Effector memory CD8-positive, alpha-beta T cell (primary cell): ENCODE measurements around the gene ZBTB20.

Experiments
- ATAC-seq: fragments of 150-1000 bp; cut with Tn5 transposase; replicated peaks from 2 replicates; pipeline ENCODE4 v1.10.0; 2021; ENCODE audit warnings: mild to moderate bottlenecking, moderate library complexity
- DNase-seq, 3 experiments: peaks; one replicate each; pipeline ENCODE4 v3.0.0; 2021
- H3K27ac Mint-ChIP-seq, 2 donors: one replicate each; pipeline ENCODE4 v1.8.0; 2022; ENCODE audit warnings: mild to moderate bottlenecking in 2 of 2, mixed read lengths in 2 of 2, moderate library complexity in 2 of 2
- H3K27me3 Mint-ChIP-seq, 2 donors: one replicate each; pipeline ENCODE4 v1.8.0; 2022; ENCODE audit warnings: mixed read lengths in 2 of 2
- H3K36me3 Mint-ChIP-seq: one replicate; pipeline ENCODE4 v1.8.0; 2022; ENCODE audit warnings: mild to moderate bottlenecking, moderate library complexity, mixed read lengths; ENCODE audit not compliant: insufficient read depth
- H3K4me1 Mint-ChIP-seq, 2 donors: one replicate each; pipeline ENCODE4 v1.8.0; 2022; ENCODE audit warnings: low read depth in 2 of 2, mixed read lengths in 2 of 2
- H3K4me3 Mint-ChIP-seq, 2 donors: one replicate each; pipeline ENCODE4 v1.8.0; 2022; ENCODE audit warnings: mild to moderate bottlenecking in 2 of 2, mixed read lengths in 2 of 2, moderate library complexity in 2 of 2
- H3K9me3 Mint-ChIP-seq, 2 donors: one replicate each; pipeline ENCODE4 v1.8.0; 2022; ENCODE audit warnings: mixed read lengths in 2 of 2

Gene ZBTB20

DNA sequence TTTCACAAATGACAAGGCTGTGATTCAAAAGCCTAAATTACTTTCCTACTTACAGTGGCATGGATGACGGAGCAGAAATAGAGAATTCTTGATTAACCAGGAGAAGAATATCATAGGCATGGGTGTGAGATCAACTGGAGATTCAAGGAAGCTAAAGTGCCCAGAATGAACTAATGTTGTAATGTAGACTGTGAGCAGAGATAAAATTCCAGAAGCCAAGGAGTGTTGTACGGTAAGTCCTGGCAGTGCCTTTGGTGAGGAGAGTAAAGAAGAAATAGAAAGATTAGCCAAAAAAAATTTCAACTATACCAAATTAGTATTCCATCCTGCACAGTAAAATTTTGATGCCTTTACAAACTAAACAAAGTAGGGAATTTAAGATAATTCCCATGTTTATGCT, 75.9 kb downstream of the ZBTB20 start:
- ATAC-seq (no peak), DNase-seq (no peak)
- H3K27me3 Mint-ChIP-seq = no peaks in the 10 kb centered on the region
- no peak overlapping the region for H3K4me3 Mint-ChIP-seq
- peaks cover 2% of the 10 kb centered on the region for H3K36me3 Mint-ChIP-seq
- H3K4me1 Mint-ChIP-seq = peaks cover 5 to 21% of the 10 kb centered on the region in 2 donors
- H3K27ac Mint-ChIP-seq = no peak overlapping the region
- H3K9me3 Mint-ChIP-seq = no peaks in the 10 kb centered on the region

DNA sequence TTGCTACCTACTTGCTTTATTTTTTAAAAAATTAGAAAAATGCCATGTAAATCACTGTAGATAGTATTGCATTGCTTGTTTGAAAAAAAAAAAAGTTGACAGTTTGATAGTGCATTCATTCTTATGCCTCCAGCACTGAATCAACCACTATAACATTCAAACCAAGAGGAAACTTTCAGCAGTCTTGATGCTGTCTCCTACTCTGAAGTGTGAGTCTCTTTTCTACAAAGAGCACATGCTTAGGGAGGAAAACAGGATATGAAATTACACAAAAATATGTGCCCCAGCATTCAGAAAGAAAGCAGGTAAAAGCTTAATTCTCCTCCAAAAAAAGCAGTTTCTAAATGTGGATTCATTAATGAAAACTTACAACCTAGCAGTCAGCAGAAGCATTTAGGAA, 78.3 kb downstream of the ZBTB20 start:
- Mint-ChIP-seq H3K27me3 (no peaks in the 10 kb centered on the region), H3K9me3 (no peaks in the 10 kb centered on the region), H3K36me3 (peaks cover 8% of the 10 kb centered on the region), H3K27ac (no peak overlapping the region), H3K4me3 (no peak overlapping the region), H3K4me1 (peaks cover 6 to 8% of the 10 kb centered on the region in 2 donors)
- ATAC-seq (no peak), DNase-seq (no peak)

DNA sequence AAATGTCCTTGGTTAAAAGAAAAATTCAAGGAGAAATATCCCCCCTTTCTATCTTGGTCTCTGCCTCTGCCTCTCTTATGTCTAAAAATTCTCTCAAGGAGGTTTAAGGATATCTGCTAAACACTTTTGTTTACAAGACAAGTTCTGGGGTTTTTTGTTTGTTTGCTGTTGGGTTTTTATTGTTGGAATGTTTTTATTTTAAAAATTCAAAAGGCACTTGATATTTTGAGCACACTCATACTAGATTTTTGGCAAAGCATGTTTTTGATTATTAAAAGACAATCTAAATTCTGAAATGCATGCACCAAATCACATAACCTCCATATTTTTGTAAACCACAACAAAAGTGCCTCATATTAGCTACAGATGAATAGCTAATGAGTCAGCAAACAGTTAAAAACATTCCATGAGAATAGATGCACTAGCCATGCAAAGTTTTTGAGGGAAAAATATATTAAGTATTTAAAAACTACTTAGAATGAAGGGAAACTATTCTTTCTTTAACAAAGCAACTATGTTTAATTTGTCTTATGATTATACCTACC, 84.6 kb downstream of the ZBTB20 start:
- no peak overlapping the region for H3K4me3 Mint-ChIP-seq
- ATAC-seq (no peak), DNase-seq (no peak)
- H3K9me3 Mint-ChIP-seq = peaks cover 0 to 1% of the 10 kb centered on the region in 2 donors
- no peaks in the 10 kb centered on the region for H3K27me3 Mint-ChIP-seq
- peaks cover 5% of the 10 kb centered on the region for H3K36me3 Mint-ChIP-seq
- no peak overlapping the region for H3K27ac Mint-ChIP-seq
- peaks cover 5 to 6% of the 10 kb centered on the region in 2 donors for H3K4me1 Mint-ChIP-seq

DNA sequence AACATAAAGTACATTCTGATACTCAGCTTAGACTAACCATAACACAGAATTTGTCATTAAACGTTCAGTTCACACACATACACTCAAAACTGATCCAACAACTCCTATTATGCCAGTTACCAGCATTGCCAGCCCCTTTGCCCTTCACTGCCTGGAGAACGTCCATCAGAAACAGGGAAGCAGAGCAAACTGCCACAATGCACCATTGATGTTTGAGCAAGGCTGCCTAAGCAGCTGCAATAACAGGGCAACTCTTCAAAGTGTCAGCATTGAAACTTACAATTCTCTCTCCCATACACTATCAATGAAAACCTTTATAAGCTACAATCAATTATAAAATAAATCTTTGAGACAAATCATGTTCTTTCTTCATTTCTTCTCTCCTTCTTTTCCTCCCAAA, 85.1 kb downstream of the ZBTB20 start:
- Mint-ChIP-seq H3K4me1 (peaks cover 5 to 6% of the 10 kb centered on the region in 2 donors), H3K9me3 (peaks cover 0 to 1% of the 10 kb centered on the region in 2 donors), H3K27ac (no peak overlapping the region), H3K36me3 (peaks cover 5% of the 10 kb centered on the region), H3K27me3 (no peaks in the 10 kb centered on the region), H3K4me3 (no peak overlapping the region)
- no peak for ATAC-seq
- DNase-seq = no peak

DNA sequence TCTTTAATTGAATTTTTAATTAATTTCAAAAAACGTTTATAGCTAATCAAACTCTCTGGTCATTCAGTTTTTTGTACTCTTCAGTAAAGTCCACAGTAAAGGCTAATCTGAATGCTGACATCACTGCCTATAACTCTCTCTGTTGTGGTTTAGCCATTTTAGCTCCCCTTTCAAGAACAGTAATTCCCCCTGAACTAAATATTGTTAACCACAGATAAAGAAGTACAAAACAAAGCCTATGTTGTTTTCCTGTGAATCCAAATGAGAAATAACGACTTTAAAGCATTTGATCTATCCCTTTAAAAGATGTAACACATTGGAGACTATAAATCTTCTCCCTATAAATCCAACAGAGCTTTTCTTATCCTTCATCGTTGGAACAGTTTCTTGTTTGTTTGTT, 94.2 kb downstream of the ZBTB20 start:
- peak overlapping the region in 1 of 2 donors; percentile 19 for H3K27ac Mint-ChIP-seq
- no peak for DNase-seq

DNA sequence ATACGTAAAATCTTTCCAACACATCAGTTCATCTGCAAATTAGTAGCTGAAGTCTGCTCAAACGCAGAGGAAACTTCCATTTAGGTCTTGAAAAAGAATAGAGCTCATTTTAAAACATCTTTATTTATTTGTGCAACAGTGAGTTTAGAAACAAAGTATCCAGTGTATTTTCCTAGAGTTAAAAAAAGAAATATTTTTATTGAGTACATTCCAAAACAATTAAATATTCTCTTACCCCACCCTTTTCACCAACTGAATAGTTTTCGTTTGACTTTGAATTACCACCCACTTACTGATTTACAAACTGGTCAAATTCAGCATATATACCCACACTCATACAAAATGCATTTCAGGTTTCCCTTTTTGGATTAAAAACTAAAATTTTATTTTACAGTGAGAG, 104.7 kb downstream of the ZBTB20 start:
- Mint-ChIP-seq H3K9me3 (no peaks in the 10 kb centered on the region), H3K4me3 (no peak overlapping the region), H3K27me3 (no peaks in the 10 kb centered on the region), H3K4me1 (peaks cover 3 to 18% of the 10 kb centered on the region in 2 donors), H3K27ac (no peak overlapping the region), H3K36me3 (no peaks in the 10 kb centered on the region)
- ATAC-seq (no peak), DNase-seq (no peak)

More for the DNA sequence above, 94.2 kb downstream of the ZBTB20 start:
- no peak for ATAC-seq
- H3K9me3 Mint-ChIP-seq = no peaks in the 10 kb centered on the region
- H3K4me3 Mint-ChIP-seq = no peak overlapping the region
- H3K4me1 Mint-ChIP-seq = peaks cover 2 to 14% of the 10 kb centered on the region in 2 donors
- peaks cover 3% of the 10 kb centered on the region for H3K36me3 Mint-ChIP-seq
- no peaks in the 10 kb centered on the region for H3K27me3 Mint-ChIP-seq

DNA sequence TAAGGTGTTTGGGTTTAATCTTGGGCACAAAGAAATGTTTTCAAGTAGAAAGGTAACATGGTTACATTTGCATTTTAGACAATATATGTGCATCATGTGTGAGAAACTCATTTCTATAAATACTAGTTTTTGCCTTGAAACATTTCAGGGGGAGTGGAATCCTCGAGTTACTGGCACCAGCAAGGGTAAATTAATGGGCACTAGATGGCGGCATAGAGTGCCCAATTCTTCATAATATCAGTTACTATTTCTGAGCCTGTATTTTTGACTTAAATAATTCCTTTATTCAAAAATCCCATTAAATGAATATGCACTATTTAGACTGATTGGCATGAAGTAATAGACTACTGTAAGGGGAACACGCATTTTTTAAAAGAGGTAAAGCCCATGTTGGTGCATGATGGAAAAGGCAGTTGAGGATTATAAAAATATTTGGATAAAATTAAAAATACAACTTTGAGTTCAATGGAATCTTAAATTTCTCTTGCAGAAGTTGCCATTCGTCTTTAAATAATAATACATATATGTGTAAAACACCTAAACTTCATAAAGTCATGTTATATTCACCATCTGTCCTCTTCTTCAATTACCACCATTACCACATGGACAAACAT, 106.3 kb downstream of the ZBTB20 start:
- Mint-ChIP-seq H3K4me3 (no peak overlapping the region), H3K36me3 (no peaks in the 10 kb centered on the region), H3K9me3 (no peaks in the 10 kb centered on the region), H3K4me1 (peaks cover 3 to 18% of the 10 kb centered on the region in 2 donors), H3K27me3 (no peaks in the 10 kb centered on the region), H3K27ac (no peak overlapping the region)
- DNase-seq = peak; percentile 21 to 34 (median 32)
- ATAC-seq = peak; percentile 39

DNA sequence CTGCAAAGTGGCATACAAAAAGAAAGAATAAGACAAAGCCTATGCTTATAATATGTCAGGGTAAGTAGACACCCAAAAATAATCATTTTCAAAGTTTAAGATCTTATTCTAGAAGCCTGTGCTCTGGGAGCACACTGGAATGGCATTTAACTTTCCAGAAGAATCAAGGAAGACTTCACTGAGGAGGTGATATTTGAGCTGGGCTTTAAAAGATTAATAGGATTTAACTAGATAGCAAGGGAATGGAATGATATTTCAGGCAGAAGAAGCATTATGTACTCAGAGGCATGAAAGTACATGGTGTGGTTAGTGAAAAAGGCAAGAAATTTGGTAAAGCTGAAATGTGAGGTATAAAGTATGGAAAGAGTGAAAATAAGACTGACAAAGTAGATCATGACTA, 106.8 kb downstream of the ZBTB20 start:
- ATAC-seq = no peak

DNA sequence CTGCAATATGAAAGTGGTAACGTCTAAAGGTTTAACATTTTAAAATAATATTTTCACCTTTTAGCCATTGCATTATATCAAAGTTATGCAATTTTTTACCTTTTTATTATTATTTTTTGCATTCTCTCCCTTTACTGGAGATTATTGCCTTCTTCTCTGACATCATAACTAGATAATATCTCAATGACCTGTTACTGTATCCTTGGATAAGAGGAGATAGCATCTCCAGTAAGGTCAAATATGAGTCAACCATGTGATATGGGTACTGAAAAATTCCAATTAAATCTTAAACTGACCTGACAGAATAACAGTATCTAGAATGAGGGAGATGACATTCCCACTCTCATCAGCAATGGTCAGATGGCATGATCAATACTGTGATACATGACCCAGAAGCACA, 108.3 kb downstream of the ZBTB20 start:
- H3K27me3 Mint-ChIP-seq = no peaks in the 10 kb centered on the region
- no peak for DNase-seq
- no peak overlapping the region for H3K4me3 Mint-ChIP-seq
- no peaks in the 10 kb centered on the region for H3K9me3 Mint-ChIP-seq
- peaks cover 6 to 19% of the 10 kb centered on the region in 2 donors for H3K4me1 Mint-ChIP-seq
- no peak for ATAC-seq
- no peaks in the 10 kb centered on the region for H3K36me3 Mint-ChIP-seq
- no peak overlapping the region for H3K27ac Mint-ChIP-seq

More for the DNA sequence above, 106.8 kb downstream of the ZBTB20 start:
- Mint-ChIP-seq H3K36me3 (no peaks in the 10 kb centered on the region), H3K27me3 (no peaks in the 10 kb centered on the region), H3K4me3 (no peak overlapping the region), H3K4me1 (peaks cover 3 to 18% of the 10 kb centered on the region in 2 donors), H3K9me3 (no peaks in the 10 kb centered on the region), H3K27ac (no peak overlapping the region)
- no peak for DNase-seq

DNA sequence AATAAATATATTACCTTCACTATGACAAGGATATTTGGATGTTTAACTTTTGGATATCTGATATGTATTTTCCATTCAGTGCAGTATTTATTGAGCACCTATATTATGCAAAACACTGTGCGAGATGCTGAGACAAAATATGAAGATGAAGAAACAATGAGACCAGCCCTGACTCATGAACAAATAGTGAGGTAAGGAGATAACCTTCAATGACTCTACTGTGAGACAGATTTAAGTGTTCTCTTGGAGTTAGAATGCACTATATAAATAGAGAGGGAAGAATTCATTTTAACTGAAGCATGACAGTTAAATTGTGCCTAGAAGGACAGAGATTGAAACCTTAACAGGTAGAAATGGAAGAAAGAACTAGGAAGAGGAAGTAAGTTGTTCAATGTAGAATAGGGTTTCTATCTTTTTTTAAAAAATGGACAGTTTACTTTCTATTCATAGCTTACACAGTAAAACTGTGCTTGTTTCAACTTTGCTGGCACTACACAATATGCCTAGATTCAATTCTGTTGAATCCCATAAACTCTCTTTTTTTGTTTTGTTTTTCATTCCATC, 124.2 kb downstream of the ZBTB20 start:
- H3K9me3 Mint-ChIP-seq = no peaks in the 10 kb centered on the region
- no peaks in the 10 kb centered on the region for H3K36me3 Mint-ChIP-seq
- peaks cover 0 to 4% of the 10 kb centered on the region in 2 donors for H3K4me1 Mint-ChIP-seq
- no peak for ATAC-seq
- no peaks in the 10 kb centered on the region for H3K27me3 Mint-ChIP-seq
- H3K27ac Mint-ChIP-seq = no peak overlapping the region
- no peak overlapping the region for H3K4me3 Mint-ChIP-seq
- DNase-seq = no peak

DNA sequence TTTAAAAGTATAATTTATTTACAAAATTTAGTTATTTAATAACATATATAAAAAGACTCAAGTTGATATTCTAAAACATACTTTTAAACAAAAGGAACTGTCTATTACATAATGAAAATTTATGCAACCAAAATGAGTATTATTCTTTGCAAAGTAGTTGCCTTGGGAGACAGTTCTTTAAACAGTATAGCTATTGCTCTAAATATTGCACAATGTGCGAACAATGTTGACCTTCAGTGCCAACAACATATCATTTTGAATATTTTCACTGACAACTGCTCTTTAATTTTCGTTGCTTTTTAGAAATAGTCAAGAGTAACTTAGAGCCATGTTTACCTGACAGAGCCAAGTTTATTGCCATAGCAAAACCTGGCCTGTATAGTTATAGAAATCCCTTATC, 124.9 kb downstream of the ZBTB20 start:
- H3K36me3 Mint-ChIP-seq = no peaks in the 10 kb centered on the region
- H3K4me1 Mint-ChIP-seq = peaks cover 0 to 4% of the 10 kb centered on the region in 2 donors
- H3K27ac Mint-ChIP-seq = no peak overlapping the region
- DNase-seq (no peak), ATAC-seq (no peak)
- H3K4me3 Mint-ChIP-seq = no peak overlapping the region
- no peaks in the 10 kb centered on the region for H3K9me3 Mint-ChIP-seq
- no peaks in the 10 kb centered on the region for H3K27me3 Mint-ChIP-seq

DNA sequence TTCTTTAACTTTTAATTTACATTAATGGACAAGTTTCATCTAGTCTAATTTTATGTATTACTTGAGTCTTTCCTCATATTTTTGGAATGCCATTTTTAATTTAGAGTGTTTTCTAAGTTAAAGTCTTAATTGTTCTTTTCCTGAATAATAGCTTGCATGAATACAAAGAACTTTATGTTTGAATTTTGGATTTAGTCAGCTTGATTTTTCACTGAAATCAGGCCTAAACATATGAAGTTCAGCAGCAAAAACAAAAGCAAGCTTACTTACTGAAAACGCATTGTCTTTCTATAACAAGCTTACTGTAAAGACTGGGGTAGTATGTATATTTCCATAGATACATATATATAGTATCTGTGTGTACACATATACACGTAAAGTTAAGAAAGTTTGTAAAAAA, 126.0 kb downstream of the ZBTB20 start:
- ATAC-seq (no peak), DNase-seq (no peak)
- Mint-ChIP-seq H3K4me1 (peaks cover 0 to 4% of the 10 kb centered on the region in 2 donors), H3K27ac (no peak overlapping the region), H3K27me3 (no peaks in the 10 kb centered on the region), H3K36me3 (no peaks in the 10 kb centered on the region), H3K9me3 (peaks cover 0 to 1% of the 10 kb centered on the region in 2 donors), H3K4me3 (no peak overlapping the region)

DNA sequence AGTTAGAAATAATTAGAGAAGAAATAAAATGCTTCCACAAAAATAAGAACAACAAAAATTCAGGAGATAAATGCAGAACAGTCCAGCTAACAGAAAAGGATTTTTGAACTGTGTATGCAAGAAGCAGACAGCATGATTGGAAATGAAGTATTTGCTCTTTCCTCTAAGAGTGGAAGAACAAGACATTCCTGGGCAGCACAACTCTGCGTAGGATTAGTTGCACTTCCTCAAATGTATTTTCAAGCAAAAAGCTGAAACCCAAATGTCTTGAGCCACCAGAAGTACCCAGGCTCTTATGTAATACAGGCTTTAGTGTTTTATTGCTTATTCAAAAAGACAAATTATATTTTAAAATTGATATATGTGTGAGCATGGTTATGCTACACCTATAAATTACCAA, 127.2 kb downstream of the ZBTB20 start:
- no peak overlapping the region for H3K4me3 Mint-ChIP-seq
- ATAC-seq (no peak), DNase-seq (no peak)
- peaks cover 3 to 7% of the 10 kb centered on the region in 2 donors for H3K9me3 Mint-ChIP-seq
- H3K27me3 Mint-ChIP-seq = no peaks in the 10 kb centered on the region
- H3K36me3 Mint-ChIP-seq = no peaks in the 10 kb centered on the region
- peaks cover 0 to 4% of the 10 kb centered on the region in 2 donors for H3K4me1 Mint-ChIP-seq
- no peak overlapping the region for H3K27ac Mint-ChIP-seq

DNA sequence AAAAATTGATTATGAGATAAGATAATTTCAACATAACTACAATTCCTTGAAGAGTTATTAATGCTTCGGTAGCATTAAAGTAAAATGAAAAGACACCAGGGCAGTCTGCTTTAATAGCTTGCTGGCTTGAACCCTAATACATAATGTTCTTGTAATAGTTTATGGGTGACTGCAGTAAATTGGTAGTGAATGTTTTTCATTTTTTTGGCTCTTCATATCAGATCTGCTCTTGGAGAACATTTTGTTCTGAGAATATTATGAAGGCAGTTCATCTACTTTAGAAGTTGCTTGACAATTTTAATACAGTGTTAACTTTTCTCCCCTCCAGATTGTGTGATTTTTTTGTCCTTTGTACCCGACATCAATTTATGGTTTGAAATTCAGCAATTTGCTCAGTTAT, 128.4 kb downstream of the ZBTB20 start:
- H3K4me1 Mint-ChIP-seq = peaks cover 2 to 8% of the 10 kb centered on the region in 2 donors
- no peak overlapping the region for H3K27ac Mint-ChIP-seq
- H3K9me3 Mint-ChIP-seq = peaks cover 3 to 7% of the 10 kb centered on the region in 2 donors
- DNase-seq (no peak), ATAC-seq (no peak)
- no peak overlapping the region for H3K4me3 Mint-ChIP-seq
- no peaks in the 10 kb centered on the region for H3K27me3 Mint-ChIP-seq
- no peaks in the 10 kb centered on the region for H3K36me3 Mint-ChIP-seq
